ENCODE results near the gene SLC6A1.

The SLC6A1 gene

GRCh38 chr3:11045536-11045935, 53.0 kb downstream of the SLC6A1 start:
- Histone ChIP-seq H3K9me3 (ENCODE audit: control insufficient read depth in 2 of 2, low read length in 2 of 2) (no peaks in the 10 kb centered on the region), H3K4me1 (ENCODE audit: control insufficient read depth, insufficient read depth, low read length) (no peaks in the 10 kb centered on the region), H3K4me3 (ENCODE audit: low read length in 2 of 2) (no peak overlapping the region), H3K27me3 (ENCODE audit: control insufficient read depth in 1 of 2, insufficient read depth in 2 of 2, low read length in 2 of 2) (peaks cover under 1 to 3% of the 10 kb centered on the region in 2 donors), H3K27ac (ENCODE audit: low read length) (no peak overlapping the region), H3K36me3 (ENCODE audit: control insufficient read depth in 2 of 2, insufficient read depth in 2 of 2, low read length in 2 of 2) (no peaks in the 10 kb centered on the region), H3K9ac (ENCODE audit: low read length in 2 of 2) (no peak overlapping the region)

GRCh38 chr3:11047500-11047899, 55.0 kb downstream of the SLC6A1 start:
- H3K9me3 ChIP-seq (ENCODE audit: control insufficient read depth in 2 of 2, low read length in 2 of 2): no peaks in the 10 kb centered on the region
- no peak overlapping the region for H3K9ac ChIP-seq (ENCODE audit: low read length in 2 of 2)
- no peaks in the 10 kb centered on the region for H3K4me1 ChIP-seq (ENCODE audit: control insufficient read depth, insufficient read depth, low read length)
- no peaks in the 10 kb centered on the region for H3K36me3 ChIP-seq (ENCODE audit: control insufficient read depth in 2 of 2, insufficient read depth in 2 of 2, low read length in 2 of 2)
- H3K4me3 ChIP-seq (ENCODE audit: low read length in 2 of 2): no peak overlapping the region
- H3K27ac ChIP-seq (ENCODE audit: low read length): no peak overlapping the region
- peaks cover under 1 to 2% of the 10 kb centered on the region in 2 donors for H3K27me3 ChIP-seq (ENCODE audit: control insufficient read depth in 1 of 2, insufficient read depth in 2 of 2, low read length in 2 of 2)

- H3K9ac ChIP-seq (ENCODE audit: low read length in 2 of 2): no peak overlapping the region
- no peaks in the 10 kb centered on the region for H3K36me3 ChIP-seq (ENCODE audit: control insufficient read depth in 2 of 2, insufficient read depth in 2 of 2, low read length in 2 of 2)
- H3K4me1 ChIP-seq (ENCODE audit: control insufficient read depth, insufficient read depth, low read length): no peaks in the 10 kb centered on the region
- H3K27ac ChIP-seq (ENCODE audit: low read length): no peak overlapping the region
- peaks cover 0 to 14% of the 10 kb centered on the region in 2 donors for H3K27me3 ChIP-seq (ENCODE audit: control insufficient read depth in 1 of 2, insufficient read depth in 2 of 2, low read length in 2 of 2)
- H3K4me3 ChIP-seq (ENCODE audit: low read length in 2 of 2): no peak overlapping the region
- H3K9me3 ChIP-seq (ENCODE audit: control insufficient read depth in 2 of 2, low read length in 2 of 2): no peaks in the 10 kb centered on the region
Measured at GRCh38 chr3:11050666-11051323, 58.2 kb downstream of the SLC6A1 start.

- Histone ChIP-seq H3K27me3 (ENCODE audit: control insufficient read depth in 1 of 2, insufficient read depth in 2 of 2, low read length in 2 of 2) (peaks cover 9 to 19% of the 10 kb centered on the region in 2 donors), H3K4me1 (ENCODE audit: control insufficient read depth, insufficient read depth, low read length) (no peaks in the 10 kb centered on the region), H3K9me3 (ENCODE audit: control insufficient read depth in 2 of 2, low read length in 2 of 2) (no peaks in the 10 kb centered on the region), H3K27ac (ENCODE audit: low read length) (no peak overlapping the region), H3K4me3 (ENCODE audit: low read length in 2 of 2) (no peak overlapping the region), H3K9ac (ENCODE audit: low read length in 2 of 2) (no peak overlapping the region), H3K36me3 (ENCODE audit: control insufficient read depth in 2 of 2, insufficient read depth in 2 of 2, low read length in 2 of 2) (no peaks in the 10 kb centered on the region)
Measured at GRCh38 chr3:11053926-11054503, 61.5 kb downstream of the SLC6A1 start.

GRCh38 chr3:11054739-11055438, 62.3 kb downstream of the SLC6A1 start:
- H3K36me3 ChIP-seq (ENCODE audit: control insufficient read depth in 2 of 2, insufficient read depth in 2 of 2, low read length in 2 of 2): no peaks in the 10 kb centered on the region
- no peak overlapping the region for H3K27ac ChIP-seq (ENCODE audit: low read length)
- peaks cover 11 to 21% of the 10 kb centered on the region in 2 donors for H3K27me3 ChIP-seq (ENCODE audit: control insufficient read depth in 1 of 2, insufficient read depth in 2 of 2, low read length in 2 of 2)
- no peak overlapping the region for H3K9ac ChIP-seq (ENCODE audit: low read length in 2 of 2)
- H3K4me1 ChIP-seq (ENCODE audit: control insufficient read depth, insufficient read depth, low read length): no peaks in the 10 kb centered on the region
- H3K4me3 ChIP-seq (ENCODE audit: low read length in 2 of 2): no peak overlapping the region
- H3K9me3 ChIP-seq (ENCODE audit: control insufficient read depth in 2 of 2, low read length in 2 of 2): no peaks in the 10 kb centered on the region

GRCh38 chr3:11055496-11055895, 62.9 kb downstream of the SLC6A1 start:
- Histone ChIP-seq H3K36me3 (ENCODE audit: control insufficient read depth in 2 of 2, insufficient read depth in 2 of 2, low read length in 2 of 2) (no peaks in the 10 kb centered on the region), H3K4me1 (ENCODE audit: control insufficient read depth, insufficient read depth, low read length) (peaks cover 4% of the 10 kb centered on the region), H3K4me3 (ENCODE audit: low read length in 2 of 2) (no peak overlapping the region), H3K27me3 (ENCODE audit: control insufficient read depth in 1 of 2, insufficient read depth in 2 of 2, low read length in 2 of 2) (peaks cover 11 to 20% of the 10 kb centered on the region in 2 donors), H3K9ac (ENCODE audit: low read length in 2 of 2) (no peak overlapping the region), H3K9me3 (ENCODE audit: control insufficient read depth in 2 of 2, low read length in 2 of 2) (no peaks in the 10 kb centered on the region), H3K27ac (ENCODE audit: low read length) (no peak overlapping the region)

- Histone ChIP-seq H3K27ac (ENCODE audit: low read length) (no peak overlapping the region), H3K9ac (ENCODE audit: low read length in 2 of 2) (no peak overlapping the region), H3K9me3 (ENCODE audit: control insufficient read depth in 2 of 2, low read length in 2 of 2) (no peaks in the 10 kb centered on the region), H3K4me1 (ENCODE audit: control insufficient read depth, insufficient read depth, low read length) (peaks cover 11% of the 10 kb centered on the region), H3K27me3 (ENCODE audit: control insufficient read depth in 1 of 2, insufficient read depth in 2 of 2, low read length in 2 of 2) (peaks cover 11 to 19% of the 10 kb centered on the region in 2 donors), H3K36me3 (ENCODE audit: control insufficient read depth in 2 of 2, insufficient read depth in 2 of 2, low read length in 2 of 2) (no peaks in the 10 kb centered on the region), H3K4me3 (ENCODE audit: low read length in 2 of 2) (no peak overlapping the region)
Measured at GRCh38 chr3:11056531-11057050, 64.0 kb downstream of the SLC6A1 start.

GRCh38 chr3:11057655-11058054, 65.1 kb downstream of the SLC6A1 start:
- Histone ChIP-seq H3K27me3 (ENCODE audit: control insufficient read depth in 1 of 2, insufficient read depth in 2 of 2, low read length in 2 of 2) (peaks cover 11 to 17% of the 10 kb centered on the region in 2 donors), H3K4me1 (ENCODE audit: control insufficient read depth, insufficient read depth, low read length) (peaks cover 11% of the 10 kb centered on the region), H3K36me3 (ENCODE audit: control insufficient read depth in 2 of 2, insufficient read depth in 2 of 2, low read length in 2 of 2) (no peaks in the 10 kb centered on the region), H3K9ac (ENCODE audit: low read length in 2 of 2) (no peak overlapping the region), H3K4me3 (ENCODE audit: low read length in 2 of 2) (no peak overlapping the region), H3K27ac (ENCODE audit: low read length) (no peak overlapping the region), H3K9me3 (ENCODE audit: control insufficient read depth in 2 of 2, low read length in 2 of 2) (no peaks in the 10 kb centered on the region)

- Histone ChIP-seq H3K9me3 (ENCODE audit: control insufficient read depth in 2 of 2, low read length in 2 of 2) (no peaks in the 10 kb centered on the region), H3K36me3 (ENCODE audit: control insufficient read depth in 2 of 2, insufficient read depth in 2 of 2, low read length in 2 of 2) (no peaks in the 10 kb centered on the region), H3K9ac (ENCODE audit: low read length in 2 of 2) (no peak overlapping the region)
Measured at GRCh38 chr3:11059090-11059798, 66.7 kb downstream of the SLC6A1 start.

GRCh38 chr3:11059799-11060115, 67.2 kb downstream of the SLC6A1 start:
- Histone ChIP-seq H3K9ac (ENCODE audit: low read length in 2 of 2) (no peak overlapping the region), H3K9me3 (ENCODE audit: control insufficient read depth in 2 of 2, low read length in 2 of 2) (no peaks in the 10 kb centered on the region), H3K4me3 (ENCODE audit: low read length in 2 of 2) (no peak overlapping the region), H3K4me1 (ENCODE audit: control insufficient read depth, insufficient read depth, low read length) (peaks cover 11% of the 10 kb centered on the region), H3K27me3 (ENCODE audit: control insufficient read depth in 1 of 2, insufficient read depth in 2 of 2, low read length in 2 of 2) (peaks cover 11 to 13% of the 10 kb centered on the region in 2 donors), H3K27ac (ENCODE audit: low read length) (no peak overlapping the region), H3K36me3 (ENCODE audit: control insufficient read depth in 2 of 2, insufficient read depth in 2 of 2, low read length in 2 of 2) (no peaks in the 10 kb centered on the region)

More at GRCh38 chr3:11059090-11059798, 66.7 kb downstream of the SLC6A1 start:
- no peak overlapping the region for H3K27ac ChIP-seq (ENCODE audit: low read length)
- H3K27me3 ChIP-seq (ENCODE audit: control insufficient read depth in 1 of 2, insufficient read depth in 2 of 2, low read length in 2 of 2): peaks cover 11 to 14% of the 10 kb centered on the region in 2 donors
- H3K4me1 ChIP-seq (ENCODE audit: control insufficient read depth, insufficient read depth, low read length): peaks cover 11% of the 10 kb centered on the region
- no peak overlapping the region for H3K4me3 ChIP-seq (ENCODE audit: low read length in 2 of 2)
